ENCODE measurements around the gene LCE1E. TPM values are rescaled to one million over a fixed set of nuclear protein-coding genes. Genes with fewer than 3 reads are reported as not detected.

LCE1E gene
- polyA plus RNA-seq, 1 experiment = not detected

GRCh38 chr1:152776361-152776760, 9.7 kb upstream of the LCE1E start:
- DNase-seq (ENCODE audit: low read depth, low spot score) = no peak
- CTCF ChIA-PET = no interaction called here
- Histone ChIP-seq H3K27ac (ENCODE audit: low read depth, low read length) (no peak overlapping the region), H3K27me3 (ENCODE audit: control insufficient read depth, insufficient read depth, low read length) (no peaks in the 10 kb centered on the region), H3K9me3 (ENCODE audit: control insufficient read depth, insufficient read depth, low read length) (peaks cover 12% of the 10 kb centered on the region), H3K4me3 (ENCODE audit: low read depth, low read length) (no peak overlapping the region)
- POLR2A ChIA-PET = no interaction called here
- TF ChIP-seq, protein P1, sequence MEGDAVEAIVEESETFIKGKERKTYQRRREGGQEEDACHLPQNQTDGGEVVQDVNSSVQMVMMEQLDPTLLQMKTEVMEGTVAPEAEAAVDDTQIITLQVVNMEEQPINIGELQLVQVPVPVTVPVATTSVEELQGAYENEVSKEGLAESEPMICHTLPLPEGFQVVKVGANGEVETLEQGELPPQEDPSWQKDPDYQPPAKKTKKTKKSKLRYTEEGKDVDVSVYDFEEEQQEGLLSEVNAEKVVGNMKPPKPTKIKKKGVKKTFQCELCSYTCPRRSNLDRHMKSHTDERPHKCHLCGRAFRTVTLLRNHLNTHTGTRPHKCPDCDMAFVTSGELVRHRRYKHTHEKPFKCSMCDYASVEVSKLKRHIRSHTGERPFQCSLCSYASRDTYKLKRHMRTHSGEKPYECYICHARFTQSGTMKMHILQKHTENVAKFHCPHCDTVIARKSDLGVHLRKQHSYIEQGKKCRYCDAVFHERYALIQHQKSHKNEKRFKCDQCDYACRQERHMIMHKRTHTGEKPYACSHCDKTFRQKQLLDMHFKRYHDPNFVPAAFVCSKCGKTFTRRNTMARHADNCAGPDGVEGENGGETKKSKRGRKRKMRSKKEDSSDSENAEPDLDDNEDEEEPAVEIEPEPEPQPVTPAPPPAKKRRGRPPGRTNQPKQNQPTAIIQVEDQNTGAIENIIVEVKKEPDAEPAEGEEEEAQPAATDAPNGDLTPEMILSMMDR (IDR thresholded peaks at IDR 0.05; ENCODE audit: low read depth, low read length) = no peak

DNA sequence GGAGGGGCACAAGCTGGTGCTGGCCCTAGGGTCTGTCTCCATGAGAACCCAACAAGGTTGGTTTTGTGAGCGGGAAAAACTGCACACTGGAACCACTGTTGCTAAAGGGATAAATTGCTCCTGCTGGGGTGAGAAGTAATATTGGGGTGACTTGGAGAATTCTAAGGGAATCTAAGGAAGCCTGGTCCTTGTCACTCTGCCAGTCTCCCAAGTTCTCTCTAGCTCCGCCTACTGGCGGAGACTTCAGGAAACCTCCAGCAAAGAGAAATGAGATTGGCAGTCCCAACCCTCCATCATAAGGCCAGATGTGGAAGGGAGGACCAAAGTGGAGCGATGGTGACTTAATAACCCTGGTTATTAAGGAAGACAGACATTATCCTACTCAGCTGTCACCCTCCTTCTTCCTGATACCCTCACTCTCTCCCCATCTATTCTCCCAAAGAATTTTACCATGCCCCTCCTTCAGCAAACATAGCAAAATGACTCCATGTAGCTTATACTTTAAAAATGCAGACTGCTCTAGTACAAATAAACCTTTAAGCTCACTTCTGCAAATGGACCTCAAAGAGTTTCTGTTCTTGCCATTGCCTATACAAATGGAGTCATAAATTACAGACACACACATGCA, 8.4 kb upstream of the LCE1E start:
- Histone ChIP-seq H3K9me3 (ENCODE audit: control insufficient read depth, insufficient read depth, low read length) (peaks cover 12% of the 10 kb centered on the region), H3K27ac (ENCODE audit: low read depth, low read length) (no peak overlapping the region), H3K4me3 (ENCODE audit: low read depth, low read length) (no peak overlapping the region), H3K27me3 (ENCODE audit: control insufficient read depth, insufficient read depth, low read length) (no peaks in the 10 kb centered on the region)
- ChIA-PET CTCF (no interaction called here), POLR2A (no interaction called here)
- DNase-seq (ENCODE audit: low read depth, low spot score) = no peak
- TF ChIP-seq, protein P1 (IDR thresholded peaks at IDR 0.05; ENCODE audit: low read depth, low read length) = no peak

GRCh38 chr1:152783095-152783494, 3.0 kb upstream of the LCE1E start:
- no peaks in the 10 kb centered on the region for H3K27me3 ChIP-seq (ENCODE audit: control insufficient read depth, insufficient read depth, low read length)
- TF ChIP-seq, protein P1 (IDR thresholded peaks at IDR 0.05; ENCODE audit: low read depth, low read length) = no peak
- ChIA-PET POLR2A (no interaction called here), CTCF (no interaction called here)
- no peak overlapping the region for H3K27ac ChIP-seq (ENCODE audit: low read depth, low read length)
- peaks cover 4% of the 10 kb centered on the region for H3K9me3 ChIP-seq (ENCODE audit: control insufficient read depth, insufficient read depth, low read length)
- no peak overlapping the region for H3K4me3 ChIP-seq (ENCODE audit: low read depth, low read length)
- DNase-seq (ENCODE audit: low read depth, low spot score) = no peak

DNA sequence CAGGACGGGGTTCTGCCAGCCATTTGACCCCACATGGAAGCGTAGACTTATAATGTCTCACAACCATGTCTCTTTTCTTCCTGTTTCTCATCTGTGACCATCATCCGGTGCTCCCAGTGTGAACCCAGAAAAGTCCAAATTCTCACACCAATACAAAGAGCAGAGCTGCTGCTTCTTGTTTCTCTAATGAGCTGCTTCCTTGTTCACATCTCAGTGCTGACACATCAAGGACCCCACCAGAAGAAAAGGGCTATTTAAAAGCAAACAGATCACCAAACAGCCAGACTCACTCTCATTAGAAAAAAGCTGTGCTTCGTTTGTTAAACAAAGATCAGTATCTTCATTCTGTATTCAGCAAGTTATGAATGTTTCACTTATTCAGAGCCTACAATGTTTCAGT, 9.6 kb downstream of the LCE1E start:
- no peak overlapping the region for H3K27ac ChIP-seq (ENCODE audit: low read depth, low read length)
- CTCF ChIA-PET = no interaction called here
- POLR2A ChIA-PET = no interaction called here
- peaks cover 4% of the 10 kb centered on the region for H3K9me3 ChIP-seq (ENCODE audit: control insufficient read depth, insufficient read depth, low read length)
- H3K4me3 ChIP-seq (ENCODE audit: low read depth, low read length) = no peak overlapping the region
- TF ChIP-seq, protein P1 (IDR thresholded peaks at IDR 0.05; ENCODE audit: low read depth, low read length) = no peak
- no peak for DNase-seq (ENCODE audit: low read depth, low spot score)
- no peaks in the 10 kb centered on the region for H3K27me3 ChIP-seq (ENCODE audit: control insufficient read depth, insufficient read depth, low read length)

GRCh38 chr1:152796421-152796820, 10.4 kb downstream of the LCE1E start, which contains the start of gene LCE1D:
TSS of gene LCE1D (plus strand) at chr1:152796721. CDS start at chr1:152797795, 1,074 bp downstream.
- TF ChIP-seq, protein P1 (IDR thresholded peaks at IDR 0.05; ENCODE audit: low read depth, low read length) = no peak
- ChIA-PET POLR2A (no interaction called here), CTCF (no interaction called here)
- H3K27ac ChIP-seq (ENCODE audit: low read depth, low read length) = no peak within 1 kb of the TSS
- H3K9me3 ChIP-seq (ENCODE audit: control insufficient read depth, insufficient read depth, low read length) = peaks cover 4% of the 10 kb centered on the region
- no peak for DNase-seq (ENCODE audit: low read depth, low spot score)
- H3K27me3 ChIP-seq (ENCODE audit: control insufficient read depth, insufficient read depth, low read length) = no peaks in the 10 kb centered on the region
- no peak within 1 kb of the TSS for H3K4me3 ChIP-seq (ENCODE audit: low read depth, low read length)
